LNCAP (cell line): ENCODE measurements around the gene SIRPA.

ENCODE experiments used
- TF ChIP-seq, protein P1 (sequence below): fragments of 450-650 bp; IDR thresholded peaks from 2 replicates; pipeline ENCODE4 v1.5.1; 2017; ENCODE audit warnings: mild to moderate bottlenecking

Gene SIRPA

DNA sequence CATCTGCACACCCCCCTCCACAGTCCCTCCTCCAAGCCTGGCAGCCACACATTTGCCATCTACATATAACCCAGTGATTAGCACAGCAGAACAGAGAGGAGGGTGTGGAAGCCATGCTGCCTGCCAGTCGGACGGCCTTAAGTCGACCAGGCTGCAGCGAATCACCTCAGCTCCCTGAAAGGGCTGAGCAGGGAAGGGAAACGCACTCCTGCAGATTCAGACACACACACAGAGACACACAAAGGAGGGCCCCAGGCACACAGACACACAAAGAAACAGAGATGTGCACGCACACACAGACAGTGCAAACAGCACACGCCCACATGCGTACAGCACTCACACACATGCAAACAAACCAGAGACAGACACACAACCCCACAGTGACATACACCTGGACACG, 11.2 kb upstream of the SIRPA start:
- TF ChIP-seq, protein P1, sequence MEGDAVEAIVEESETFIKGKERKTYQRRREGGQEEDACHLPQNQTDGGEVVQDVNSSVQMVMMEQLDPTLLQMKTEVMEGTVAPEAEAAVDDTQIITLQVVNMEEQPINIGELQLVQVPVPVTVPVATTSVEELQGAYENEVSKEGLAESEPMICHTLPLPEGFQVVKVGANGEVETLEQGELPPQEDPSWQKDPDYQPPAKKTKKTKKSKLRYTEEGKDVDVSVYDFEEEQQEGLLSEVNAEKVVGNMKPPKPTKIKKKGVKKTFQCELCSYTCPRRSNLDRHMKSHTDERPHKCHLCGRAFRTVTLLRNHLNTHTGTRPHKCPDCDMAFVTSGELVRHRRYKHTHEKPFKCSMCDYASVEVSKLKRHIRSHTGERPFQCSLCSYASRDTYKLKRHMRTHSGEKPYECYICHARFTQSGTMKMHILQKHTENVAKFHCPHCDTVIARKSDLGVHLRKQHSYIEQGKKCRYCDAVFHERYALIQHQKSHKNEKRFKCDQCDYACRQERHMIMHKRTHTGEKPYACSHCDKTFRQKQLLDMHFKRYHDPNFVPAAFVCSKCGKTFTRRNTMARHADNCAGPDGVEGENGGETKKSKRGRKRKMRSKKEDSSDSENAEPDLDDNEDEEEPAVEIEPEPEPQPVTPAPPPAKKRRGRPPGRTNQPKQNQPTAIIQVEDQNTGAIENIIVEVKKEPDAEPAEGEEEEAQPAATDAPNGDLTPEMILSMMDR: no peak

DNA sequence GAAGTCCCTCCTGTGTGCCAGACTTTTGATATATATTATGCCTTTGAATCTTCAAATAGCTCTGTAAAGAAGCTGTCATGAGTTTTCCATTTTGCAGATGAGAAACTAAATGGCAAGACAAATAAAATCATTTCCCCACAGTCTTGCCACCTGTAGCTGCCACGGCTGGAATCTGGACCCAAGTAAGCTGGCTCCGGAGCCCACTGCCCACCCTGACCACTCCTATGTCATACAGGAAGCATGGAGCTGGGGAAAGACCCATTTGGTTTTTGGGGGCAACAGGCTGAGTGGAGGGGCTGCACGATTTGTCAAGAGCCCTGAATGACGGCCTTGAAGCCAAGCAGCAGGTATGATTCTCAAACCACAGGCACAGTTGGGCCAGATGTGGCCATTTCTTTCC, 10.0 kb upstream of the SIRPA start:
- TF ChIP-seq, protein P1: no peak

DNA sequence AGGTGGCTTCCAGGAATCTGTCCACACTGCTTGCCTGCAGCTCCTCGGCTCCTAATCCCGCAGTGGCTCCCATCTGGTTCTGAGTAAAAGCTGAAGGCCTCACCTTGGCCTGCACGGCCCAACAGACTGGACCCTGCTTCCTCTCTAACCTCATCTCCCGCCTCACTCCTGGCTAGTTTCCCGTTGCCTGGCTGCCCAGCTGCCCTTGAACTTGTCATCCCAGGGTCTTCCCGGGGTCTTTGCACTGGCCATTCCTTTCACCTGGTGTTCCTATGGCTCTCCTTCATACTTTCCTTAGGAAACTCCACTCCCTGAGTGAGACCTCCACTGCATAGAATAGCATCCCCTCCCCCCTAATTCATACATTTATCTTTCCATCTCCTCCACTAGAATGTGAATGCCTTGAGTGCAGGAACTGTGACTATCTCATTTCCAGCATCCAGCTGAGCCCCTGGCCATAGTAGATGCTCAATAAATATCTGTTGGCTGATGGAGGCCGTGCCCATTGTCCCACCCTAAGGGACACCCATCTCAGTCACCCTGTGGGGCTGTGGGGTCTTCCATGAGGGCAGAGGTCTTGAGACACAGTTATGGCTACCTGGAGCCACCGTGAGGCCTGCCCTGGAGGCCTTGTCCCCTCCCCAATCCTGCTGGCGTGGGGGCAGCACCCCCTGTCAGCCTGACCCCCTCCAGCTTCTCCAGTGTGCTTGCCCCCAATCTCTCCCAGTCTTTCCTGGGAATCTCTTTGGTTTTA, 9.1 kb upstream of the SIRPA start:
- TF ChIP-seq, protein P1: no peak

DNA sequence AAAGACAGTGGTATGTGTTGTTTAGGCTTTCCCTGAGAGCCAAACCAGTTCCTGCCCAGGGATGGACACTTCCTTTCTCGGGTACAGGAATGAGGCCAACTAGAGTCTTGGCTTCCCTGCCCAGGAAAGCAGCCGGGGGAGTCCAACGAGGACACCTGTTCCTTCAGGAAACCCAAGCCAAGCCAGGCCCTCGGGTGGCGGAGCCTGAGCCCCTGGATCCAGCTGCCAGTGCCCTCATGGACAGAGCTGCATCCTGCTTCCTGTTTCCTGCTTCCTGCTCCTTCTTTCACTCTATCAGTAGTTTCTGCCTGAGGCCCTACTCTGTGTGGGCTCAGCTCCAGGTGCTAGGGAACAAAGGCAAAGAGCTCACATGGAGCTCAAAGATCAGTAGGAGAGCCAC, 7.9 kb upstream of the SIRPA start:
- TF ChIP-seq, protein P1: no peak

DNA sequence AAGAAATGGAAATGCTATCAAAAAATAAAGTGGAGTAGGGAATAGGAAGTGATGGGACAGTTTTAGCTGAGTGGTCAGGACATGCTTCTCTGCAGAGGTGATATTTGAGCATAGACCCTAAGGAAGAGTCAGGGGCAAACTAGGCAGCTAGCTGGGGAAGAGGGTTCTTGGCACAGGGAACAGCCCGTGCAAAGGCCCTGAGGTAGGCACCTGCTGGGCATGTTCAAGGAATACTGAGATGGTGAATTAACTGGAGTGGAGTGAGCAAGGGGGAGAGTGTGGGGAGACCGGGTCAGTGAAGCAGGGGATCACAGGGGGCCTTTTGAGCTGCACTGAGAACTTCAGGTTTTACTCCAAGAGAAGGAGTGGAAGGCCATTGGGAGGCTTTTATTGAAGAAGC, 7.5 kb upstream of the SIRPA start:
- TF ChIP-seq, protein P1: no peak

DNA sequence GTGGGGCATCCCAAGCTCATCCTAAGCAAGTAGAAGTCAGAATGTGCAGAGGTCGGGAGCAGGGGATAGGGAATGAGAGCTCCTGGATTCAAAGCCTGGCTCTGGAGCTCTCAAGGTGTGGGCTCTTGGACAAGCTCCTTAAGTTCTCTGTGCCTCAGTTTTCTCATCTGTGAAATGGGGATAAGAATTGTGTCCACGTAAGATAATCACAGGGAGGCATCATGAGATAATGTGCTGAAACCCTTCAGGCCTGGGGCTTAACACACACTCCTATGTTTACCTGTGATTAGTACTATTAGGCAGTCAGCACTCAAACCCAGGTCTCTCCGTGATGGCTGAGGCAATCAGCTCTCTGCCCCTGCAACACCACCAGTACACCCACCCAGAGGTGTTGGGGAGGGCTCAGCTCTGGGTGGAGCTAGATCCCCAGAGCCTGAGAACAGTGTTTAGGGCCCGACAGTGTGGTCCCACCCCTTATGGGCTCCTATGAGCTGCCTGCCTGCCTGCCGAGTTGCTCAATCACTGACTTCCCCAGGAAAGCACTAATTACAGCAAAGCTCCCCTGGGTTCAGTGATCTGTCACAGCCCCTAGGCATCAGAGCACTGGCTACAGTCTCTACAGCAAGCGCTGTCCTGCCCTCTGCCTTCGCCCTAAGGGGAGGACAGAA, 6.3 kb upstream of the SIRPA start:
- TF ChIP-seq, protein P1: no peak

DNA sequence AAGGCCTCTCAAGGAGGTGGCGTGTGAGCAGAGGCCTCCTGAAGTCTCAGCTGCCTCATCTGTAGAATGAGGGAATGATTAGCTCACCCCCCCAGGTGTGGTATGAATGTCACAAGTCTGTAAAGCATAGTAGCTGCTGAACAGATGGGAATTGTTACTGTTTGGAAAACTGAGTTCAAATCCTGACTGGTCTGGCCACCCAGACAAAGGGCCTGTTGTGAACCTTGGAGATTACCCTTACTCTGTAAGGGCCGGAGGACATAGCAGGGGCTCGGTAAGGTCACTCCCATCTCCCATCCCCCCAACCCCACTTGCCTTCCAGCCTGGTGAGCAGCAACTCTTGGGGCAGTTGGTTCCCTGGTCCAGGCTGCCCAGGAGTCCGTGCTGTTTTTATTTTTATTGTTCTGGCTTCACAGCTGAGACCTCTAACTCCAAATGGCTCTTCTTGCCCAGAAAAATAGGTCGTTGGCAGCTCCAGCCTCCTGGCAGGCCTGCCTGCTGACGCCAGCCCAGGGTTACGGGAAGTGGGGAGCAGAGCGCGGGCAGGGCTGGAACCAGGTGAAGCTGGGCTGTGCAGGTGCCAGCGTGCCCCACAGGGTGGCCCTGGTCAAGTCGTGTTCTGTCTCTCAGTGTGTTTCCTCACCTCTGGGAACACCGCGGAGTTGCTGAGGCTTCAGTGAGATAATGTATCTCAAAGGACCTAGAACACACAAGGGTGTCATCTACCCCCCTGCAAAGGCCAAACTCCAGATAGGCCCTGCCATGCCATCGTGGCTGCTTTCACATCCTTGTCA, 4.5 kb upstream of the SIRPA start:
- TF ChIP-seq, protein P1: no peak
